HG03095 (cell line): ENCODE data around the gene P3R3URF.

Experiments used
- ATAC-seq: cut with Tn5 transposase; IDR thresholded peaks from one replicate; pipeline ENCODE4 v1.9.1; 2021; ENCODE audit warnings: moderate library complexity; ENCODE audit not compliant: unreplicated experiment

The P3R3URF gene

DNA sequence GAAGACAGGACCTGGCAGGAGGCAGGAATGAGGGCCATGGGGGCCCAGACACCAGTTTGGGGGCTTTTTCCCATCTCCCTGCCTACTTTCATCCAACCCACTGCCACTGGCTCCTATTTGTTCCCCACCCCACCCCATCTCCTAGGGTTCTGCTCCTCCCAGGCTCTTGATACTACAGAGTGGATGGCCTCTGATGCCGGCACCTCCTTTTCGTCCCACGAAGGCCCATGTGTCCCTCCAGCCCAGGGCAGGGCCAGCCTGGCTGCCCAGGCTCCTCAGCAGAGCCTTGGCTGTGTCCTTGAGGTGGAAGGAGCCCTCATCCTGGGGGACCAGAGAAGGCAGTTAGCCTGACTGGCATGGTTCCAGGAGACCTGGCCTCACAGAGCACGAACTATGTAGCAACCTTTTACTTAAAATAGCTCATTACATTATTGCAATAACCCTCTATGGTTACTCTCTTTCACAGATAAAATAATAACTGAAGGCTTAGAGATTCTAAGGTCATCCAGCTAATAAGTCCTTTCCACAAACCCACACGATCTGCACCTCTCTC is 18.4 kb upstream of the P3R3URF start:
- no peak for ATAC-seq

DNA sequence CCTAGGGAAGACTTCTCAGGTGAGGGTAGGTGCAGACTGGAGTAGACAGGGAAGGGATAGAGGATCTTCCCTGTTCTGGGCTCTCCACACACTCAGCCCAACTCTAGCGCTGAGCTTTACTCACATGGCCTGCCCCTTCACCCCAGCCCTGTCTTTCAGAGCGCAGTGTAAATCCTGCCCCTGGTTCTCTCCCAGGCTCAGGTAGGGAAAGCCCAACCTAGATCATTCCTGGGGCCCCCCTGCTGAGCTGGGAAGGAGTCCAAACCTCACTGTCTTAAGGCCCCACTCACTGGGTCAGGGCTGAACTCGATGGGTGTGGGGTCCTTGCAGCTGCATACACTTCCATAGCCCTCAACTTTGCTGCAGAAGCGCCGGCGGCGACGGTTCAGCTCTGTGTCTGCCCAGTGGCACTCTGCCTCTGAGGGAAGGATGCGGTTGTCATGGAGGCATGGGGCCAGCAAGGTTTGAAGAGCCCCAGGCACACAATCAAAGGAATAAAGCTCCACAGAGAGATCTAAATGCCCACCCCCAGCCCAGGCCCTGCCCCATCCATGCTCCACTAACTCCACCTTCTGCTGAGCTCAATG is 17.8 kb upstream of the P3R3URF start:
- ATAC-seq, result no peak

GRCh38 chr1:46193285-46193684 is 17.0 kb upstream of the P3R3URF start:
- no peak for ATAC-seq

GRCh38 chr1:46192171-46192570 is 15.9 kb upstream of the P3R3URF start:
- no peak for ATAC-seq

- no peak for ATAC-seq
These were observed 14.9 kb upstream of the P3R3URF start for GRCh38 chr1:46191033-46191701.

- no peak for ATAC-seq
These were observed 14.3 kb upstream of the P3R3URF start for GRCh38 chr1:46190539-46190938.

DNA sequence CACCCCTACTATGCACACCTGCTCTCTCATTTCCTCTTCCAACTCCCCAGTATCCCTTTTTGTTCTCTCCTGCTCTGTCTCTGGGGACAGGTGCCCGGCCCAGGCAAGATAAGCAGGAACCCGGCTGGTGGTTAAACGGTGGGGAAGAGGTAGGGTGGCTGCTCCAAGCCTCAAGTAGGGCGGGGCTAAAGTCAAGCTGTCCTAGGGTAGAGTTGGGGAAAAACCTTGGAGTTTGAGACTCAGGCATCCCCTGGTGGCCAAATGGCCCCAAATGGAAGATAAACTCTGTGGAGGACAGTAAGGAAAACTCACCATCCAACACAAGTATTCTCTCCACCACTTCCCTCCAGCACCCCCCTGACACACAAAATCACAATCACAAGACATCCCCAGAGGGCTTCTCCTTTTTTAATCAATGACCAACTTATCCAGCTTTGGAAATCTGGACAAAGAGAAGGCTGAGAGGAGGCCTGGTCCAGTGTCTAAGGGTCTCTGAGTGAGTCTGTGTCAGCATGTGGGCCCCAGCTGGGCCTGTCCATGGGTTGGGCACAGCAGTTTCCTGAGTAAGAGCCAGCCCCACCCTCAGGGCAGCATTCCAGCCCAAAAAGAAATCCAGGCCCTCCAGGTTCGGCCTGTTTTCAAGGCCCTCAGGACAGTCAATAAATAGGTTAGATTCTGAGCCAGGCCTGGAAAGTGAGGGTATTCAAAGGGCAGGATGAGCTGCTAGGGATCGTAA is 12.2 kb upstream of the P3R3URF start:
- no peak for ATAC-seq

GRCh38 chr1:46187106-46187869 is 11.0 kb upstream of the P3R3URF start:
- no peak for ATAC-seq

- no peak for ATAC-seq
These were observed 9.8 kb upstream of the P3R3URF start for GRCh38 chr1:46186076-46186475.

DNA sequence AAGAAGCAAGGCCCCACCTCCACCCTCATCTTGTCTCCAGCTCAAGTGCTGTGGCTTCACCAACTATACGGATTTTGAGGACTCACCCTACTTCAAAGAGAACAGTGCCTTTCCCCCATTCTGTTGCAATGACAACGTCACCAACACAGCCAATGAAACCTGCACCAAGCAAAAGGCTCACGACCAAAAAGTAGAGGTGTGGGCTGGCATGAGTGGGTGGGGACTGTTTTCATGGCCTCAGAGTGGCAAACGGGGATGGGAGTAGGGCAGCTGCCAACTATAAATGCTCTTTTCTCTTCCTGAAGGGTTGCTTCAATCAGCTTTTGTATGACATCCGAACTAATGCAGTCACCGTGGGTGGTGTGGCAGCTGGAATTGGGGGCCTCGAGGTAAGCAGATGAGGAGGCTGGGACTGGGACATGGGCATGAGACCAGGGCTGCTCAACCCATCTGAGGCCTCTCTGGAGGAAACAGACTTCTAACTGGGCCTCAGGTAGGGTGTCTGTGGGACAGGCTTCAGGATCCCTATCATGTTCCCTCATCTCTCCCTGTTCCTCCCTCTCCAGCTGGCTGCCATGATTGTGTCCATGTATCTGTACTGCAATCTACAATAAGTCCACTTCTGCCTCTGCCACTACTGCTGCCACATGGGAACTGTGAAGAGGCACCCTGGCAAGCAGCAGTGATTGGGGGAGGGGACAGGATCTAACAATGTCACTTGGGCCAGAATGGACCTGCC is 8.8 kb upstream of the P3R3URF start:
- no peak for ATAC-seq

- no peak for ATAC-seq
These were observed 7.8 kb upstream of the P3R3URF start for GRCh38 chr1:46183926-46184557.

GRCh38 chr1:46183079-46183847 is 7.0 kb upstream of the P3R3URF start:
- ATAC-seq, result no peak

DNA sequence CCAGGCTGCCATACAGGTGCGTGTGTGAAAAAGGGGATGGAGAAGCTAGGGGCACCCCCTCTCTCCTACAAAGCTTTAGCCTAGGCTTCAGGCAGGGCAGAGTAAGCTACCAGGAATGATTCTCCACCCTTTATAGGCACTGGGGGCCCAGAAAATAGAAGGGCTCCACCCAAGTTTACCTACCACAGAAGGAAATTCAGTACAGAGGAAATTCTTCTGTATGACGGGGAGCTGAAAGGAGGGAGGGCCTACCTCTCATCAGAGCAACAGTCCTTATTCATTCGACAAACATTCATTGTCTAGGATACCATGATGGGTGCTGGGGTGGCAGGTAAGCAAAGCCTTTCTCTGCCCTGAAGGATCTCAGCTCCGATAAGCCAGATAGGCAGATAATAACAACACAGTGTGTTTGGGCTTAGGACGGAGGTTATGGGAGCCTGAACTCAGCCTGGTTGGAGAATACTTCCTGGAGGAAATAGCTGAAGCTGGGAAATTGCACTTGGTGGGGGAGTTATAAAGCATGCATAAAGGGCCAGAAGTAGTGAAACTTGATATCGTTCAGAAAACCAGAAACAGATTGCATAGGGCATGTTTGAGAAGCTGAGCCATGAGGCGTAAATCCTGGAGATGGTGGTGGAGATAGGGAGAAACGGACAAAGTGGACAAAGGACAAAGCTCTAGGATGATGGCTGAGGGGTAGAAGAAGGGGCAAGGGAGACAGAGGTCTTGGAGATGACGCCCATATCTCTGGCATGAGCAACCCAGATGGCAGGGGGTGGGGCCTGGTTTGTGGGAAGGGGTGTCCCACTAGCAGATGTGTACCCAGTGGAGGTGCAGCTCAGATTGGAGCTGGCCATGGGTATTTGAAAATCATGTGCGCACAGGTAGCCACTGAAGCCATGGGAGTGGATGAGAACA is 5.3 kb upstream of the P3R3URF start:
- no peak for ATAC-seq

GRCh38 chr1:46180082-46180616 is 3.9 kb upstream of the P3R3URF start:
- no peak for ATAC-seq

- peak; percentile 63 for ATAC-seq
These were observed 3.1 kb upstream of the P3R3URF start for GRCh38 chr1:46179138-46180081.

DNA sequence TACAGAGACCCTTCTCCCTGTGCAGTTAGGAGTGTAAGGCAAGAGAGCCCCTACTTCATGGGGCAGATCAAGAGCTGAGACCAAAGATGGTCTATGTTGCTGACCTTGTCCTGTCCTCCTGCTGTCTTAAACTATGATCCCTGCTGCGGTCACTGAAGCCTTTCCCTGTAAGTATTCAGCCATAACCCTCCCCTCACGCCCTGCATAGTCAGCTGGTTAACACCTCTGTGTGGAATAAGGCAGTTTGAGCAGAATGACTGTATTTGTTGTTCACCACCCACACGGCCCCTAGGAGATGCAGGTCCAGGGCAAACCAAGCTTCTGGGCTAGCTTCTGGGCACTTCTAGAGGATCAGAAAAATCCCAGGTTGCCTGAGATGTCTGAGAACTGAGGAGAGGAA is 1.0 kb downstream of the P3R3URF start:
- no peak for ATAC-seq
